ENCODE results near the gene ZMYM4. TPM values are rescaled to one million over a fixed set of nuclear protein-coding genes. Genes with fewer than 3 reads are reported as not detected.

ZMYM4 gene
- polyA plus RNA-seq, 2 of the 4 experiments (the other 2 are of a cell fraction), result 12.2 to 36.3 TPM

DNA sequence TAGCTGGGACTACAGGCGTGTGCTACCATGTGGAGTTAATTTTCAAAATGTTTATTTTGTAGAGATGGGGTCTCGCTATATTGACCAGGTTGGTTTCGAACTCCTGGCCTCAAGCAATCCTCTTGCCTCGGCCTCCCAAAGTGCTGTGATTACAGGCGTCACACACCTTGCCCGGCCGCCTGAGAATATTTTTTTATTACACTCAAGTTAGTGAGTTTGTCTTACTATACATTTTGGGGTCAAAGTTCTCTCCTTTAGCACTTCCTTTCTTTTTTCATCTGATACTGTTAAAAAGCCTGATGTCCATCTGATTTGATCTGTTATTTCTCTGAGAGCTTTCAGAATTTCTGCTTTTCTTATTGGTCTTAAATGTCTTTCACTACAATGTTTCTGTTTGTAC, 159.9 kb downstream of the ZMYM4 start:
- no peak for ATAC-seq
- H3K4me3 ChIP-seq, result no peak overlapping the region
- ChIA-PET CTCF (no interaction called here), POLR2A (no interaction called here)
- DNase-seq (ENCODE audit: low read depth in 1 of 2, low spot score in 1 of 2), result no peak
- 97% methylated on average over 7 of the region's 7 CpGs for WGBS (ENCODE audit: missing lambda C conversion rate)
- H3K9me3 ChIP-seq, result no peaks in the 10 kb centered on the region
- no peak overlapping the region for H3K27ac ChIP-seq
- H3K4me2 ChIP-seq, result no peak overlapping the region
- no peaks in the 10 kb centered on the region for H3K4me1 ChIP-seq
- TF ChIP-seq HOXB13 (CRISPR knock-in tag; IDR thresholded peaks at IDR 0.05; ENCODE audit: low read depth), result no peak
- no peak for TF ChIP-seq JUN (IDR thresholded peaks at IDR 0.05)
- no peak for TF ChIP-seq JUNB (IDR thresholded peaks at IDR 0.05)
- TF ChIP-seq, protein P1, sequence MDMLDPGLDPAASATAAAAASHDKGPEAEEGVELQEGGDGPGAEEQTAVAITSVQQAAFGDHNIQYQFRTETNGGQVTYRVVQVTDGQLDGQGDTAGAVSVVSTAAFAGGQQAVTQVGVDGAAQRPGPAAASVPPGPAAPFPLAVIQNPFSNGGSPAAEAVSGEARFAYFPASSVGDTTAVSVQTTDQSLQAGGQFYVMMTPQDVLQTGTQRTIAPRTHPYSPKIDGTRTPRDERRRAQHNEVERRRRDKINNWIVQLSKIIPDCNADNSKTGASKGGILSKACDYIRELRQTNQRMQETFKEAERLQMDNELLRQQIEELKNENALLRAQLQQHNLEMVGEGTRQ (IDR thresholded peaks at IDR 0.05), result no peak
- no peak for TF ChIP-seq GATA3 (IDR thresholded peaks at IDR 0.05; ENCODE audit: borderline replicate concordance)
- no peak for TF ChIP-seq EP300 (IDR thresholded peaks at IDR 0.05)
- no peak for TF ChIP-seq FOSB (CRISPR knock-in tag; IDR thresholded peaks at IDR 0.05)
- TF ChIP-seq PBX3 (IDR thresholded peaks at IDR 0.05), result no peak
- no peak for TF ChIP-seq SMC3 (IDR thresholded peaks at IDR 0.05)
- TF ChIP-seq BHLHE40 (IDR thresholded peaks at IDR 0.05; ENCODE audit: low read depth, low read length), result no peak
- TF ChIP-seq, protein P2, sequence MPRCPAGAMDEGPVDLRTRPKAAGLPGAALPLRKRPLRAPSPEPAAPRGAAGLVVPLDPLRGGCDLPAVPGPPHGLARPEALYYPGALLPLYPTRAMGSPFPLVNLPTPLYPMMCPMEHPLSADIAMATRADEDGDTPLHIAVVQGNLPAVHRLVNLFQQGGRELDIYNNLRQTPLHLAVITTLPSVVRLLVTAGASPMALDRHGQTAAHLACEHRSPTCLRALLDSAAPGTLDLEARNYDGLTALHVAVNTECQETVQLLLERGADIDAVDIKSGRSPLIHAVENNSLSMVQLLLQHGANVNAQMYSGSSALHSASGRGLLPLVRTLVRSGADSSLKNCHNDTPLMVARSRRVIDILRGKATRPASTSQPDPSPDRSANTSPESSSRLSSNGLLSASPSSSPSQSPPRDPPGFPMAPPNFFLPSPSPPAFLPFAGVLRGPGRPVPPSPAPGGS (IDR thresholded peaks at IDR 0.05), result no peak
- TF ChIP-seq, protein P3, sequence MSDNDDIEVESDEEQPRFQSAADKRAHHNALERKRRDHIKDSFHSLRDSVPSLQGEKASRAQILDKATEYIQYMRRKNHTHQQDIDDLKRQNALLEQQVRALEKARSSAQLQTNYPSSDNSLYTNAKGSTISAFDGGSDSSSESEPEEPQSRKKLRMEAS (IDR thresholded peaks at IDR 0.05), result no peak
- TF ChIP-seq EHMT2 (IDR thresholded peaks at IDR 0.05; ENCODE audit: low read depth), result no peak
- no peak for TF ChIP-seq NFE2L2 (conservative IDR thresholded peaks at IDR 0.05; ENCODE audit: low read length)
- TF ChIP-seq MYC (IDR thresholded peaks at IDR 0.05; ENCODE audit: borderline replicate concordance, low read length), result no peak
- no peak for TF ChIP-seq ZC3H11A (IDR thresholded peaks at IDR 0.05)
- no peak for FAIRE-seq

- 95% methylated on average over 4 of the region's 4 CpGs for WGBS (ENCODE audit: missing lambda C conversion rate)
- CTCF ChIA-PET, result no interaction called here
- ATAC-seq (no peak), FAIRE-seq (no peak), DNase-seq (ENCODE audit: low read depth in 1 of 2, low spot score in 1 of 2) (no peak)
- Histone ChIP-seq H3K27ac (no peak overlapping the region), H3K4me2 (no peak overlapping the region), H3K9me3 (no peaks in the 10 kb centered on the region), H3K4me3 (no peak overlapping the region), H3K4me1 (no peaks in the 10 kb centered on the region)
- POLR2A ChIA-PET, result no interaction called here
- TF ChIP-seq RAD21 (conservative IDR thresholded peaks at IDR 0.05 in 1 of 2, IDR thresholded peaks at IDR 0.05 in 1 of 2) (no peak), RARB (CRISPR knock-in tag; IDR thresholded peaks at IDR 0.05) (no peak), RNF2 (IDR thresholded peaks at IDR 0.05; ENCODE audit: borderline replicate concordance, low read depth) (no peak), CBX8 (IDR thresholded peaks at IDR 0.05) (no peak), FOXS1 (CRISPR knock-in tag; IDR thresholded peaks at IDR 0.05) (no peak), SREBF2 (IDR thresholded peaks at IDR 0.05) (no peak), EHF (CRISPR knock-in tag; IDR thresholded peaks at IDR 0.05) (no peak), POLR2AphosphoS2 (conservative IDR thresholded peaks at IDR 0.05; ENCODE audit: low read length) (no peak), NFE2L2 (conservative IDR thresholded peaks at IDR 0.05; ENCODE audit: low read length) (no peak), TFCP2L1 (CRISPR knock-in tag; IDR thresholded peaks at IDR 0.05) (no peak), ZNF302 (CRISPR knock-in tag; IDR thresholded peaks at IDR 0.05) (no peak), RFX5 (IDR thresholded peaks at IDR 0.05) (no peak), CBX2 (IDR thresholded peaks at IDR 0.05; ENCODE audit: borderline replicate concordance, low read depth) (no peak), HEYL (CRISPR knock-in tag; IDR thresholded peaks at IDR 0.05) (no peak), ZFP36 (IDR thresholded peaks at IDR 0.05; ENCODE audit: borderline replicate concordance, partially characterized antibody) (no peak), JUNB (IDR thresholded peaks at IDR 0.05) (no peak), BHLHE40 (IDR thresholded peaks at IDR 0.05; ENCODE audit: low read depth, low read length) (no peak)
- TF ChIP-seq, protein P4, sequence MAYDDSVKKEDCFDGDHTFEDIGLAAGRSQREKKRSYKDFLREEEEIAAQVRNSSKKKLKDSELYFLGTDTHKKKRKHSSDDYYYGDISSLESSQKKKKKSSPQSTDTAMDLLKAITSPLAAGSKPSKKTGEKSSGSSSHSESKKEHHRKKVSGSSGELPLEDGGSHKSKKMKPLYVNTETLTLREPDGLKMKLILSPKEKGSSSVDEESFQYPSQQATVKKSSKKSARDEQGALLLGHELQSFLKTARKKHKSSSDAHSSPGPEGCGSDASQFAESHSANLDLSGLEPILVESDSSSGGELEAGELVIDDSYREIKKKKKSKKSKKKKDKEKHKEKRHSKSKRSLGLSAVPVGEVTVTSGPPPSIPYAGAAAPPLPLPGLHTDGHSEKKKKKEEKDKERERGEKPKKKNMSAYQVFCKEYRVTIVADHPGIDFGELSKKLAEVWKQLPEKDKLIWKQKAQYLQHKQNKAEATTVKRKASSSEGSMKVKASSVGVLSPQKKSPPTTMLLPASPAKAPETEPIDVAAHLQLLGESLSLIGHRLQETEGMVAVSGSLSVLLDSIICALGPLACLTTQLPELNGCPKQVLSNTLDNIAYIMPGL (CRISPR knock-in tag; IDR thresholded peaks at IDR 0.05; ENCODE audit: borderline replicate concordance), result no peak
- TF ChIP-seq, protein P2 (IDR thresholded peaks at IDR 0.05), result no peak
- TF ChIP-seq, protein P5, sequence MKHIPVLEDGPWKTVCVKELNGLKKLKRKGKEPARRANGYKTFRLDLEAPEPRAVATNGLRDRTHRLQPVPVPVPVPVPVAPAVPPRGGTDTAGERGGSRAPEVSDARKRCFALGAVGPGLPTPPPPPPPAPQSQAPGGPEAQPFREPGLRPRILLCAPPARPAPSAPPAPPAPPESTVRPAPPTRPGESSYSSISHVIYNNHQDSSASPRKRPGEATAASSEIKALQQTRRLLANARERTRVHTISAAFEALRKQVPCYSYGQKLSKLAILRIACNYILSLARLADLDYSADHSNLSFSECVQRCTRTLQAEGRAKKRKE (CRISPR knock-in tag; IDR thresholded peaks at IDR 0.05; ENCODE audit: low read depth), result no peak
Observed at GRCh38 chr1:35430762-35431161, 162.3 kb downstream of the ZMYM4 start.

Measured in A549 (cell line).